ENCODE measurements around the gene ZKSCAN8.

DNA sequence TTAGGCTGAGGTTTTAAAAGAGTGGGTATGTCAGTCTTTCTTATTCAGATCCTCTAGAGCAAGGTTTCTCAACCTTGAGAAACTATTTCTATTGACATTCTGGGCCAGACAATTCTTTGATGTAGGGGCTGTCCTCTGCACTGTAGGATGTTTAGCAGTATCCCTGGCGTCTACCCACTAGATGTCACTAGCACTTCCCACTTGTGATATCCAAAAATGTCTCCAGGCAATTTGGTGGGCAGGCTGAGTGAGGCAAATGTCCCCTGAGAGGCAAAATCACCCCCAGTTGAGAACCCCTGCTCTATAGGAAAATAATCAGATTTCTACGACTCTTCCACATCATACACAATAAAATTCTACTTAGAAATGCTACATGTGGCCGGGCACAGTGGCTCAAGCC lies 7.7 kb upstream of the ZKSCAN8 start:
- TF ChIP-seq CTCF (IDR thresholded peaks at IDR 0.05) (peak in 3 of 6 experiments; percentile 26 to 33 (median 30)), POLR2A (IDR thresholded peaks at IDR 0.05) (no peak)
